PFSK-1 (cell line): ENCODE data around the gene LDLRAD4.

Experiments
- POLR2AphosphoS5 ChIP-seq: IDR thresholded peaks from 2 replicates; pipeline ENCODE4 v1.6.1; 2012; ENCODE audit warnings: low read depth, mild to moderate bottlenecking, control low read depth, low read length, moderate library complexity
- REST ChIP-seq, 2 experiments: IDR thresholded peaks; 2 replicates each; pipeline versions ENCODE4 v1.6.1 to v1.8.0; 2011 to 2012; ENCODE audit warnings: low read depth in 2 of 2, low read length in 2 of 2, control low read depth in 1 of 2, inconsistent platforms in 1 of 2, mild to moderate bottlenecking in 1 of 2, moderate library complexity in 1 of 2; ENCODE audit not compliant: insufficient read depth in 1 of 2
- SIN3A ChIP-seq: IDR thresholded peaks from 2 replicates; pipeline ENCODE4 v1.6.1; 2012; ENCODE audit warnings: mild to moderate bottlenecking, low read length, moderate library complexity, borderline replicate concordance; ENCODE audit not compliant: insufficient read depth
- TAF1 ChIP-seq: IDR thresholded peaks from 2 replicates; pipeline ENCODE4 v1.6.1; 2012; ENCODE audit warnings: low read length, control low read depth, borderline replicate concordance; ENCODE audit not compliant: insufficient read depth

GRCh38 chr18:13574761-13575160 is 356.2 kb downstream of the LDLRAD4 start:
- TF ChIP-seq POLR2AphosphoS5 (no peak), REST (IDR thresholded peaks at IDR 0.05; ENCODE audit: insufficient read depth in 1 of 2, low read depth in 2 of 2, low read length in 2 of 2) (no peak), TAF1 (no peak), SIN3A (no peak)
